Fibroblast of the aortic adventitia (primary cell): ENCODE measurements around the gene UQCRHL. TPM values are rescaled to one million over a fixed set of nuclear protein-coding genes. Genes with fewer than 3 reads are reported as not detected.

Source experiments
- DNase-seq: peaks from one replicate; pipeline ENCODE4 v3.0.0-alpha.2; 2010; ENCODE audit warnings: low read depth
- H3K4me3 ChIP-seq: 2 replicates; pipeline ENCODE4 v1.5.1; 2011; ENCODE audit warnings: low read depth, mild to moderate bottlenecking, control low read depth, low read length, moderate library complexity
- total RNA-seq: library from RNA; depleted of rRNA; stranded (reverse); fragments of >200 nt; gene quantifications from 2 replicates; pipeline ENCODE4 v1.2.3, GENCODE V29; 2012; ENCODE audit warnings: low replicate concordance
- TF ChIP-seq, protein P1 (sequence below): IDR thresholded peaks from 2 replicates; pipeline ENCODE4 v1.5.1; 2011; ENCODE audit warnings: mild to moderate bottlenecking, low read length, control low read depth, inconsistent platforms; ENCODE audit not compliant: insufficient read depth

UQCRHL gene
- total RNA-seq, 1 donor, result 1.9 TPM

DNA sequence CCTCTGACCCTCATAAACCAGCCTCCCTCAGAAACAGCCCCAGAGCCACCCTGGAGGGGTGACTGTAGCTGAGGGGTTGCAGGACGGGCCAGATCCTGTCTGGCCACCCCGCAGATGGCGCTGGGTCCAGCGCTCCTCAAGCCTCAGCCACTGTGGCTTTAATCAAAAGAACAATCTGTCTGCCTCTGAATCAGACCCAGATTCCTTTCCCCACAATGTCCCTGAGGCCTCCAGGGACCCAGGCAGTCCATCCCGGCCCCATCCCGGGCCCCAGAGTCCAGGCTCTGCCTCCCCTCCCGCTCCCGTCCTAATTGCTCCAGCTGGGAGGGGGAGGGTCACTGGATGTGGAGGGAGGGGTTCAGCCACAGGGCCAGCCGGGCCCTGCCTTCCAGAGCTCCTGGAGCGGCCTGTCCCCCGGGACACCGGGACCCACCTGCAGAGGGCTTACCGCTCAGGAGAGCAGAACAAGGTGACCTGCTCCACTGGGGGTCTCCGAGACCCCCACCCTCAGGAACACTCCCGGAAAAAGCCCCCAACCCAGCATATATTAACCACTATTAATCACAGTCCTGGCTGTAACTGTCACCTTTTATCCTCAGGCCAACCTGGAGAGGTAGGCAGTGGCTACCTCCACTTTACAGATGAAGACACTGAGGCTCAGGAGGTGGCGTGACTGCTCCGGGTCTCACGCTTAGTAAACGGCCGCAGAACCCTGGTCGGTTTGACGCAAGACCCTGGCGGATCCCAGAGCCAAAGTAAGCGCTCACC lies 49.7 kb downstream of the UQCRHL start:
- TF ChIP-seq, protein P1, sequence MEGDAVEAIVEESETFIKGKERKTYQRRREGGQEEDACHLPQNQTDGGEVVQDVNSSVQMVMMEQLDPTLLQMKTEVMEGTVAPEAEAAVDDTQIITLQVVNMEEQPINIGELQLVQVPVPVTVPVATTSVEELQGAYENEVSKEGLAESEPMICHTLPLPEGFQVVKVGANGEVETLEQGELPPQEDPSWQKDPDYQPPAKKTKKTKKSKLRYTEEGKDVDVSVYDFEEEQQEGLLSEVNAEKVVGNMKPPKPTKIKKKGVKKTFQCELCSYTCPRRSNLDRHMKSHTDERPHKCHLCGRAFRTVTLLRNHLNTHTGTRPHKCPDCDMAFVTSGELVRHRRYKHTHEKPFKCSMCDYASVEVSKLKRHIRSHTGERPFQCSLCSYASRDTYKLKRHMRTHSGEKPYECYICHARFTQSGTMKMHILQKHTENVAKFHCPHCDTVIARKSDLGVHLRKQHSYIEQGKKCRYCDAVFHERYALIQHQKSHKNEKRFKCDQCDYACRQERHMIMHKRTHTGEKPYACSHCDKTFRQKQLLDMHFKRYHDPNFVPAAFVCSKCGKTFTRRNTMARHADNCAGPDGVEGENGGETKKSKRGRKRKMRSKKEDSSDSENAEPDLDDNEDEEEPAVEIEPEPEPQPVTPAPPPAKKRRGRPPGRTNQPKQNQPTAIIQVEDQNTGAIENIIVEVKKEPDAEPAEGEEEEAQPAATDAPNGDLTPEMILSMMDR, result no peak
- peak overlapping the region; percentile 77 for H3K4me3 ChIP-seq
- DNase-seq, result no peak

Other genes starting within 250 kb of the UQCRHL start
- 0.16 and 1.4 TPM in 2 replicates for gene AGMAT, start 222.6 kb downstream of the UQCRHL start, total RNA-seq
- gene DDI2, start 190.2 kb downstream of the UQCRHL start, total RNA-seq, result 14.0 and 26.0 TPM in 2 replicates
- 19.3 and 76.5 TPM in 2 replicates for gene PLEKHM2, start 123.3 kb downstream of the UQCRHL start, total RNA-seq
- 0.54 and 0.65 TPM in 2 replicates for gene SLC25A34, start 71.4 kb downstream of the UQCRHL start, total RNA-seq
- gene TMEM82, start 65.2 kb downstream of the UQCRHL start, total RNA-seq, result not detected in 2 replicates
- gene FBLIM1, start 48.9 kb downstream of the UQCRHL start, total RNA-seq, result 41.0 and 114 TPM in 2 replicates
- gene SPEN, start 40.1 kb upstream of the UQCRHL start, total RNA-seq, result 20.5 and 24.3 TPM in 2 replicates
- gene ZBTB17, start 168.5 kb upstream of the UQCRHL start, total RNA-seq, result 13.8 and 21.7 TPM in 2 replicates
- not detected in 2 replicates for gene SRARP, start 196.6 kb upstream of the UQCRHL start, total RNA-seq
- gene HSPB7, start 210.4 kb upstream of the UQCRHL start, total RNA-seq, result 8.9 TPM in 1 of 2 replicates, not detected in the other
- 0.09 and 0.25 TPM in 2 replicates for gene CLCNKA, start 214.4 kb upstream of the UQCRHL start, total RNA-seq
- not detected in 2 replicates for gene CLCNKB, start 236.1 kb upstream of the UQCRHL start, total RNA-seq